HUES64 (cell line): ENCODE data around the gene PLA2G4B.

Experiments
- H3K27ac ChIP-seq: 2 replicates; pipeline ENCODE4 v1.7.0; 2013; ENCODE audit warnings: low read depth, low read length, inconsistent platforms
- H3K27me3 ChIP-seq: 2 replicates; pipeline ENCODE4 v1.6.1; 2013; ENCODE audit warnings: mild to moderate bottlenecking, low read length; ENCODE audit not compliant: insufficient read depth
- H3K36me3 ChIP-seq: 2 replicates; pipeline ENCODE4 v1.6.1; 2013; ENCODE audit warnings: mild to moderate bottlenecking, low read length; ENCODE audit not compliant: insufficient read depth
- H3K4me1 ChIP-seq: 2 replicates; pipeline ENCODE4 v1.6.1; 2013; ENCODE audit warnings: mild to moderate bottlenecking, low read length, moderate library complexity; ENCODE audit not compliant: insufficient read depth
- H3K4me3 ChIP-seq: 2 replicates; pipeline ENCODE4 v1.5.1; 2013; ENCODE audit warnings: mild to moderate bottlenecking, low read length, moderate library complexity
- H3K9ac ChIP-seq: 2 replicates; pipeline ENCODE4 v1.6.1; 2013; ENCODE audit warnings: mild to moderate bottlenecking, low read depth, low read length
- H3K9me3 ChIP-seq: 2 replicates; pipeline ENCODE4 v1.6.1; 2013; ENCODE audit warnings: low read depth, low read length; ENCODE audit not compliant: insufficient read depth
- WGBS: fragments of 150-250, 120-280 bp; methylation state at CpG from one replicate; pipeline ENCODE4 v1.1.7; 2013; ENCODE audit warnings: missing lambda C conversion rate; 5-methylcytosine and 5-hydroxymethylcytosine counted together

Gene PLA2G4B

GRCh38 chr15:41843571-41843970, 4.9 kb downstream of the PLA2G4B start:
- no peaks in the 10 kb centered on the region for H3K9me3 ChIP-seq
- H3K36me3 ChIP-seq: peaks cover 24% of the 10 kb centered on the region
- no peak overlapping the region for H3K27ac ChIP-seq
- no peaks in the 10 kb centered on the region for H3K4me1 ChIP-seq
- H3K4me3 ChIP-seq: no peak overlapping the region
- no peaks in the 10 kb centered on the region for H3K27me3 ChIP-seq
- no peak overlapping the region for H3K9ac ChIP-seq
- 86% methylated on average over 10 of the region's 10 CpGs for WGBS

- Histone ChIP-seq H3K9me3 (no peaks in the 10 kb centered on the region), H3K9ac (no peak overlapping the region), H3K27me3 (no peaks in the 10 kb centered on the region), H3K4me1 (no peaks in the 10 kb centered on the region), H3K36me3 (peaks cover 24% of the 10 kb centered on the region), H3K27ac (no peak overlapping the region), H3K4me3 (no peak overlapping the region)
- WGBS: 88% methylated on average over 12 of the region's 12 CpGs
Measured at GRCh38 chr15:41844814-41845213, 6.2 kb downstream of the PLA2G4B start.

GRCh38 chr15:41847206-41847605, 8.6 kb downstream of the PLA2G4B start:
- no peaks in the 10 kb centered on the region for H3K9me3 ChIP-seq
- no peak overlapping the region for H3K9ac ChIP-seq
- peaks cover 24% of the 10 kb centered on the region for H3K36me3 ChIP-seq
- no peaks in the 10 kb centered on the region for H3K27me3 ChIP-seq
- 92% methylated on average over 14 of the region's 14 CpGs for WGBS
- H3K4me1 ChIP-seq: no peaks in the 10 kb centered on the region
- H3K27ac ChIP-seq: no peak overlapping the region
- no peak overlapping the region for H3K4me3 ChIP-seq

- 96% methylated on average over 9 of the region's 9 CpGs for WGBS
- Histone ChIP-seq H3K4me3 (no peak overlapping the region), H3K27ac (no peak overlapping the region), H3K27me3 (no peaks in the 10 kb centered on the region), H3K9me3 (no peaks in the 10 kb centered on the region), H3K36me3 (peaks cover 24% of the 10 kb centered on the region), H3K9ac (no peak overlapping the region), H3K4me1 (no peaks in the 10 kb centered on the region)
Measured at GRCh38 chr15:41847981-41848380, 9.3 kb downstream of the PLA2G4B start.

- 94% methylated on average over 9 of the region's 10 CpGs for WGBS
- H3K27ac ChIP-seq: no peak overlapping the region
- no peak overlapping the region for H3K9ac ChIP-seq
- no peaks in the 10 kb centered on the region for H3K4me1 ChIP-seq
- no peaks in the 10 kb centered on the region for H3K9me3 ChIP-seq
- H3K27me3 ChIP-seq: no peaks in the 10 kb centered on the region
- peaks cover 24% of the 10 kb centered on the region for H3K36me3 ChIP-seq
- H3K4me3 ChIP-seq: no peak overlapping the region
Measured at GRCh38 chr15:41848631-41849030, 10.0 kb downstream of the PLA2G4B start.

GRCh38 chr15:41849204-41849603, 10.6 kb downstream of the PLA2G4B start:
- Histone ChIP-seq H3K36me3 (peaks cover 24% of the 10 kb centered on the region), H3K9me3 (no peaks in the 10 kb centered on the region), H3K9ac (no peak overlapping the region), H3K27me3 (no peaks in the 10 kb centered on the region), H3K4me3 (no peak overlapping the region), H3K4me1 (no peaks in the 10 kb centered on the region), H3K27ac (no peak overlapping the region)
- WGBS: 90% methylated on average over 6 of the region's 6 CpGs

GRCh38 chr15:41849861-41850260, 11.2 kb downstream of the PLA2G4B start:
- no peak overlapping the region for H3K9ac ChIP-seq
- no peaks in the 10 kb centered on the region for H3K9me3 ChIP-seq
- H3K36me3 ChIP-seq: peaks cover 24% of the 10 kb centered on the region
- no peak overlapping the region for H3K4me3 ChIP-seq
- H3K4me1 ChIP-seq: no peaks in the 10 kb centered on the region
- no peaks in the 10 kb centered on the region for H3K27me3 ChIP-seq
- no peak overlapping the region for H3K27ac ChIP-seq
- 85% methylated on average over 8 of the region's 8 CpGs for WGBS

GRCh38 chr15:41850482-41851166, 12.0 kb downstream of the PLA2G4B start:
- Histone ChIP-seq H3K4me1 (0 out of 2 replicates have a peak, but pooled peaks cover 2% of the 10 kb centered on the region), H3K27ac (no peak overlapping the region), H3K9ac (no peak overlapping the region), H3K27me3 (no peaks in the 10 kb centered on the region), H3K9me3 (no peaks in the 10 kb centered on the region), H3K4me3 (no peak overlapping the region), H3K36me3 (peaks cover 24% of the 10 kb centered on the region)
- WGBS: 89% methylated on average over 16 of the region's 16 CpGs

- H3K4me3 ChIP-seq: no peak overlapping the region
- no peak overlapping the region for H3K9ac ChIP-seq
- H3K36me3 ChIP-seq: peaks cover 21% of the 10 kb centered on the region
- WGBS: 86% methylated on average over 11 of the region's 11 CpGs
- H3K27ac ChIP-seq: no peak overlapping the region
- no peaks in the 10 kb centered on the region for H3K9me3 ChIP-seq
- 0 out of 2 replicates have a peak, but pooled peaks cover 2% of the 10 kb centered on the region for H3K4me1 ChIP-seq
- H3K27me3 ChIP-seq: no peaks in the 10 kb centered on the region
Measured at GRCh38 chr15:41851167-41851523, 12.5 kb downstream of the PLA2G4B start.

- no peak overlapping the region for H3K9ac ChIP-seq
- peaks cover 14% of the 10 kb centered on the region for H3K36me3 ChIP-seq
- no peaks in the 10 kb centered on the region for H3K27me3 ChIP-seq
- 93% methylated on average over 8 of the region's 8 CpGs for WGBS
- no peaks in the 10 kb centered on the region for H3K9me3 ChIP-seq
- H3K4me3 ChIP-seq: no peak overlapping the region
- no peak overlapping the region for H3K27ac ChIP-seq
- 0 out of 2 replicates have a peak, but pooled peaks cover 2% of the 10 kb centered on the region for H3K4me1 ChIP-seq
Measured at GRCh38 chr15:41851755-41852370, 13.2 kb downstream of the PLA2G4B start.

- Histone ChIP-seq H3K27ac (no peak overlapping the region), H3K9ac (no peak overlapping the region), H3K27me3 (no peaks in the 10 kb centered on the region), H3K4me3 (no peak overlapping the region), H3K36me3 (peaks cover 4% of the 10 kb centered on the region; the same call in 1 of the 2 replicates), H3K9me3 (no peaks in the 10 kb centered on the region), H3K4me1 (0 out of 2 replicates have a peak, but pooled peaks cover 2% of the 10 kb centered on the region)
- 83% methylated on average over 17 of the region's 17 CpGs for WGBS
Measured at GRCh38 chr15:41852736-41853590, 14.3 kb downstream of the PLA2G4B start.
